H9 (cell line): Measurements from ENCODE around the gene PNPLA6. TPM values are rescaled to one million over a fixed set of nuclear protein-coding genes. Genes with fewer than 3 reads are reported as not detected.

Source experiments
- DNase-seq: peaks from one replicate; pipeline ENCODE4 v3.0.0-alpha.2; 2017
- H2AFZ ChIP-seq: one replicate; pipeline ENCODE4 v1.6.1; 2013; ENCODE audit warnings: mild to moderate bottlenecking, low read length, control low read depth, moderate library complexity
- H2AK5ac ChIP-seq: 2 replicates; pipeline ENCODE4 v1.6.1; 2013; ENCODE audit warnings: low read length, control low read depth, mixed read lengths; ENCODE audit not compliant: insufficient read length
- H2BK120ac ChIP-seq: one replicate; pipeline ENCODE4 v1.6.1; 2013; ENCODE audit warnings: low read depth, mild to moderate bottlenecking, low read length, control low read depth, inconsistent platforms; ENCODE audit not compliant: poor library complexity, severe bottlenecking
- H2BK12ac ChIP-seq: 2 replicates; pipeline ENCODE4 v1.6.1; 2013; ENCODE audit warnings: low read length, control low read depth, mixed read lengths, low read depth; ENCODE audit not compliant: insufficient read length
- H2BK15ac ChIP-seq: 2 replicates; pipeline ENCODE4 v1.6.1; 2013; ENCODE audit warnings: low read depth, low read length, control low read depth
- H2BK20ac ChIP-seq: one replicate; pipeline ENCODE4 v1.6.1; 2013; ENCODE audit warnings: low read depth, mild to moderate bottlenecking, low read length, control low read depth, inconsistent platforms; ENCODE audit not compliant: poor library complexity, severe bottlenecking
- H2BK5ac ChIP-seq: 2 replicates; pipeline ENCODE4 v1.6.1; 2013; ENCODE audit warnings: low read length, control low read depth, mixed read lengths; ENCODE audit not compliant: insufficient read length
- H3K14ac ChIP-seq: 2 replicates; pipeline ENCODE4 v1.6.1; 2013; ENCODE audit warnings: low read length, control low read depth; ENCODE audit not compliant: insufficient read depth
- H3K18ac ChIP-seq: 2 replicates; pipeline ENCODE4 v1.6.1; 2013; ENCODE audit warnings: low read depth, mild to moderate bottlenecking, mixed read lengths, low read length, control low read depth; ENCODE audit not compliant: insufficient read length
- H3K23ac ChIP-seq: 2 replicates; pipeline ENCODE4 v1.6.1; 2013; ENCODE audit warnings: low read length, control low read depth, mixed read lengths, low read depth; ENCODE audit not compliant: insufficient read length
- H3K23me2 ChIP-seq: 2 replicates; pipeline ENCODE4 v1.6.1; 2013; ENCODE audit warnings: low read depth, mild to moderate bottlenecking, mixed read lengths, low read length, control low read depth; ENCODE audit not compliant: insufficient read length, poor library complexity, severe bottlenecking
- H3K27ac ChIP-seq: 2 replicates; pipeline ENCODE4 v1.5.1; 2013; ENCODE audit warnings: low read length, control low read depth, mixed read lengths, low read depth; ENCODE audit not compliant: insufficient read length
- H3K27me3 ChIP-seq: 2 replicates; pipeline ENCODE4 v1.6.1; 2013; ENCODE audit warnings: low read length, control low read depth, inconsistent platforms; ENCODE audit not compliant: insufficient read depth
- H3K4ac ChIP-seq: 2 replicates; pipeline ENCODE4 v1.6.1; 2013; ENCODE audit warnings: low read depth, mild to moderate bottlenecking, control low read depth, inconsistent platforms, low read length, moderate library complexity
- H3K4me1 ChIP-seq: 2 replicates; pipeline ENCODE4 v1.6.1; 2013; ENCODE audit warnings: low read length, control low read depth, inconsistent platforms; ENCODE audit not compliant: insufficient read depth
- H3K4me2 ChIP-seq: 2 replicates; pipeline ENCODE4 v1.6.1; 2013; ENCODE audit warnings: low read length, control low read depth, mixed read lengths; ENCODE audit not compliant: insufficient read length, insufficient read depth
- H3K56ac ChIP-seq: 2 replicates; pipeline ENCODE4 v1.6.1; 2013; ENCODE audit warnings: low read depth, mild to moderate bottlenecking, mixed read lengths, low read length, control low read depth; ENCODE audit not compliant: insufficient read length
- H3K79me1 ChIP-seq: 2 replicates; pipeline ENCODE4 v1.6.1; 2013; ENCODE audit warnings: low read depth, mild to moderate bottlenecking, moderate library complexity, low read length, control low read depth, inconsistent platforms; ENCODE audit not compliant: insufficient read depth, poor library complexity, severe bottlenecking
- H3K79me2 ChIP-seq: 2 replicates; pipeline ENCODE4 v1.6.1; 2013; ENCODE audit warnings: low read length, control low read depth, inconsistent platforms; ENCODE audit not compliant: insufficient read depth
- H3K9ac ChIP-seq: 2 replicates; pipeline ENCODE4 v1.6.1; 2013; ENCODE audit warnings: low read length, control low read depth, mixed read lengths; ENCODE audit not compliant: insufficient read length; ENCODE audit errors: extremely low read depth
- H3K9me3 ChIP-seq: one replicate; pipeline ENCODE4 v1.6.1; 2013; ENCODE audit warnings: low read depth, low read length, inconsistent platforms; ENCODE audit not compliant: control insufficient read depth
- H3T11ph ChIP-seq: one replicate; pipeline ENCODE4 v1.6.1; 2013; ENCODE audit warnings: mild to moderate bottlenecking, low read length, control low read depth, inconsistent platforms
- H4K20me1 ChIP-seq: one replicate; pipeline ENCODE4 v1.6.1; 2013; ENCODE audit not compliant: control insufficient read depth, insufficient read length, insufficient read depth
- H4K5ac ChIP-seq: 2 replicates; pipeline ENCODE4 v1.6.1; 2013; ENCODE audit warnings: low read depth, mild to moderate bottlenecking, mixed read lengths, low read length, control low read depth; ENCODE audit not compliant: insufficient read length
- H4K8ac ChIP-seq: replicated peaks from 2 replicates; pipeline ENCODE4 v1.6.1; 2013; ENCODE audit warnings: low read length, control low read depth, mixed read lengths, low read depth; ENCODE audit not compliant: insufficient read length
- H4K91ac ChIP-seq: 2 replicates; pipeline ENCODE4 v1.6.1; 2013; ENCODE audit warnings: low read depth, mild to moderate bottlenecking, moderate library complexity, mixed read lengths, low read length, control low read depth; ENCODE audit not compliant: insufficient read length
- H3K27ac Mint-ChIP-seq, 3 experiments: 2 replicates in 2 of 3; 3 replicates in 1 of 3; pipeline ENCODE4 v1.8.0; 2020 to 2021; ENCODE audit warnings: mixed read lengths in 3 of 3, mild to moderate bottlenecking in 1 of 3, moderate library complexity in 1 of 3
- H3K27me3 Mint-ChIP-seq: 2 replicates; pipeline ENCODE4 v1.8.0; 2021; ENCODE audit warnings: low read depth, mild to moderate bottlenecking, moderate library complexity, mixed read lengths
- H3K36me3 Mint-ChIP-seq, 3 experiments: 2 replicates in 2 of 3; 3 replicates in 1 of 3; pipeline ENCODE4 v1.8.0; 2020 to 2021; ENCODE audit warnings: low read depth in 3 of 3, mixed read lengths in 3 of 3; ENCODE audit not compliant: insufficient read depth in 1 of 3
- H3K4me1 Mint-ChIP-seq, 2 experiments: 2 replicates each; pipeline ENCODE4 v1.8.0; 2020; ENCODE audit warnings: mixed read lengths in 2 of 2
- H3K4me3 Mint-ChIP-seq, 2 experiments: 2 replicates in 1 of 2; 3 replicates in 1 of 2; pipeline ENCODE4 v1.8.0; 2020 to 2021; ENCODE audit warnings: mild to moderate bottlenecking in 2 of 2, mixed read lengths in 2 of 2, moderate library complexity in 1 of 2
- H3K9me3 Mint-ChIP-seq, 2 experiments: 2 replicates in 1 of 2; 3 replicates in 1 of 2; pipeline ENCODE4 v1.8.0; 2020; ENCODE audit warnings: mild to moderate bottlenecking in 2 of 2, mixed read lengths in 2 of 2, moderate library complexity in 1 of 2
- CTCF ChIP-seq: fragments of 200-600 bp; sonication (generic); conservative IDR thresholded peaks from 3 replicates; pipeline ENCODE4 v1.8.0; 2021; ENCODE audit warnings: antibody characterized with exemption, mild to moderate bottlenecking
- WGBS: extraction: QIAGEN DNeasy Blood & Tissue Kit; methylation state at CpG from one replicate; pipeline ENCODE4 v1.1.7; 2013; ENCODE audit warnings: missing lambda C conversion rate, low lambda C conversion rate, mixed read lengths; ENCODE audit not compliant: insufficient read length; ENCODE audit errors: extremely low coverage; 5-methylcytosine and 5-hydroxymethylcytosine counted together
- total RNA-seq: library from RNA; stranded (reverse); gene quantifications from 2 replicates; pipeline ENCODE4 v1.2.1, GENCODE V29; 2021

The PNPLA6 gene
- total RNA-seq, 1 experiment from 2014 or later: 130 TPM

GRCh38 chr19:7607874-7608560 is 72.5 kb downstream of the PNPLA6 start:
- Histone ChIP-seq H2BK15ac (no peak overlapping the region), H2BK20ac (no peak overlapping the region), H3K4me1 (no peaks in the 10 kb centered on the region; the same call in 1 of the 2 replicates), H2AFZ (no peak overlapping the region), H3K9ac (no peak overlapping the region), H3K56ac (no peak overlapping the region), H4K8ac (no peak overlapping the region), H3K18ac (no peak overlapping the region), H4K5ac (no peak overlapping the region), H2AK5ac (no peak overlapping the region), H3K9me3 (no peaks in the 10 kb centered on the region), H3K14ac (no peak overlapping the region), H3K4me2 (no peak overlapping the region), H2BK120ac (no peak overlapping the region), H3T11ph (no peak overlapping the region), H3K23ac (no peak overlapping the region), H3K79me1 (peaks cover 5% of the 10 kb centered on the region), H3K4ac (no peak overlapping the region), H2BK12ac (no peak overlapping the region), H4K91ac (no peak overlapping the region), H3K27ac (no peak overlapping the region), H3K27me3 (no peaks in the 10 kb centered on the region), H4K20me1 (no peaks in the 10 kb centered on the region), H3K23me2 (no peaks in the 10 kb centered on the region), H3K79me2 (no peaks in the 10 kb centered on the region), H2BK5ac (no peak overlapping the region)
- no peak for TF ChIP-seq CTCF
- Mint-ChIP-seq H3K27me3 (no peaks in the 10 kb centered on the region), H3K4me3 (no peak overlapping the region), H3K27ac (no peak overlapping the region), H3K4me1 (peaks cover 0 to 11% of the 10 kb centered on the region in 2 experiments; a peak in 2 of 4 replicates), H3K9me3 (peaks cover 0 to 2% of the 10 kb centered on the region in 2 experiments; a peak in 1 of 5 replicates), H3K36me3 (peaks cover 12 to 37% (median 34%) of the 10 kb centered on the region in 3 experiments)
- no CpG with 5 or more reads among the region's 25 CpGs for WGBS
- no peak for DNase-seq
